Smooth muscle cell of the umbilical artery (primary cell): Measurements from ENCODE around the gene FLYWCH2. TPM values are rescaled to one million over a fixed set of nuclear protein-coding genes. Genes with fewer than 3 reads are reported as not detected.

ENCODE experiments used
- total RNA-seq: library from RNA; depleted of rRNA; stranded (reverse); fragments of >200 nt; gene quantifications from 2 replicates; pipeline ENCODE4 v1.2.3, GENCODE V29; 2014

FLYWCH2 gene
- 37.6 and 59.4 TPM in 2 replicates for total RNA-seq

DNA sequence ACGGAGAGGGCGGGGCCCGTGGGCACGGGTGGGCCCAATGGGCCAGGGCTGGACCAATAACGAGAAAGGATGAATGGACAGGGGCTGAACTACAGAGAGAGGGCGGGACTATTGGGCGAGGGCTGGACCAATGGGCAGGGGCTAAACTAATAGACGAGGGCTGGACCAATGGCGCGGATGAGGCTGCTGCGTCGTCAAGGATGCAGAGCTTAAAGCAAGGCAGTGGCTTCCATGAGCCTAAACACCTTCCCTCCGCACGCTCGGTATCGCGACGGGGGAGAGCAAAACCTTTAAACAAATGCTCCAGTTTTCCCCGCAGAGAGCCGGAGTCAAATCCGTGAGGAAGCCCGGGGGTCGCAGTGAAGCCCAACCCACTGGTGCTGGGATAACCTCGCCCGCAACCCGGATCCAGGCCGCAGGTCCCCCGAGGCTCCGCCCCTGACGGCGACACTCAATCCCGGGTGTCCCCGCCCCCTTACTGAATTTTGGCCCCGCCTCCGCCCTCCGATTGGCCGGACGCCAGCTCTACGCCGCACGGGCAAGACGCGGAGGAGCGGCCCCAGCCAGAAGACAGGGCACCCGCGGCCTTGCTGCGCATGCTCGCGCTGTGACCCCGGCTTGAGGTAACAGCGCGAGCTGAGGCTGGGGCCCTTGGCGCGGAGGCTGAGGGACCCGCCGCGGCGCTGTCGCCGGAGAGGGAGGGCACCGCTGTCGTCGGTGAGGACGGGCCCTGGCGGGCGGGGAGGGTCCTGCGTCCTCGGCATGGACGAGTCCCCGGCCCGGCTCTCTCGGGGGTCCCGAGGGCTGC lies at the start of gene FLYWCH2:
Gene FLYWCH2, plus strand, starts transcription at position 566 of the 808 bp plus-strand sequence. CDS start 13,235 bp downstream, outside the sequence.

GRCh38 chr16:2857451-2858244 lies 25.4 kb upstream of the FLYWCH2 start, which contains the start of gene PRSS22:
TSS of gene PRSS22 (minus strand) at chr16:2858170. CDS start at chr16:2858104, 66 bp downstream.

GRCh38 chr16:2911638-2912329 lies 28.8 kb downstream of the FLYWCH2 start, which contains the start of gene FLYWCH1:
TSS of gene FLYWCH1 (plus strand) at chr16:2911931. CDS start at chr16:2929686, 17,755 bp downstream.

Other genes starting within 250 kb of the FLYWCH2 start
- gene KCTD5, start 200.7 kb upstream of the FLYWCH2 start, total RNA-seq = 20.2 and 34.1 TPM in 2 replicates
- 0.30 and 0.42 TPM in 2 replicates for gene PRSS27, start 163.0 kb upstream of the FLYWCH2 start, total RNA-seq
- 48.4 and 103 TPM in 2 replicates for gene SRRM2, start 130.6 kb upstream of the FLYWCH2 start, total RNA-seq
- 124 and 257 TPM in 2 replicates for gene ELOB, start 105.9 kb upstream of the FLYWCH2 start, total RNA-seq
- gene PRSS33, start 95.7 kb upstream of the FLYWCH2 start, total RNA-seq = not detected in 2 replicates
- not detected in 2 replicates for gene PRSS41, start 84.7 kb upstream of the FLYWCH2 start, total RNA-seq
- gene PRSS21, start 66.0 kb upstream of the FLYWCH2 start, total RNA-seq = not detected in 2 replicates
- gene ZG16B, start 52.9 kb upstream of the FLYWCH2 start, total RNA-seq = not detected in 2 replicates
- not detected in 2 replicates for gene PRSS22, start 25.0 kb upstream of the FLYWCH2 start, total RNA-seq
- 44.8 and 58.7 TPM in 2 replicates for gene FLYWCH1, start 28.7 kb downstream of the FLYWCH2 start, total RNA-seq
- not detected in 2 replicates for gene KREMEN2, start 81.1 kb downstream of the FLYWCH2 start, total RNA-seq
- gene PAQR4, start 86.1 kb downstream of the FLYWCH2 start, total RNA-seq = 0.89 and 4.6 TPM in 2 replicates
- 0.59 and 4.2 TPM in 2 replicates for gene PKMYT1, start 97.2 kb downstream of the FLYWCH2 start, total RNA-seq
- not detected in 2 replicates for gene CLDN9, start 129.7 kb downstream of the FLYWCH2 start, total RNA-seq
- gene CLDN6, start 135.0 kb downstream of the FLYWCH2 start, total RNA-seq = 0.30 TPM in 1 of 2 replicates, not detected in the other
- gene TNFRSF12A, start 137.2 kb downstream of the FLYWCH2 start, total RNA-seq = 267 and 333 TPM in 2 replicates
- gene HCFC1R1, start 140.7 kb downstream of the FLYWCH2 start, total RNA-seq = 7.8 and 11.3 TPM in 2 replicates
- 13.2 and 15.4 TPM in 2 replicates for gene THOC6, start 140.8 kb downstream of the FLYWCH2 start, total RNA-seq
- gene BICDL2, start 153.7 kb downstream of the FLYWCH2 start, total RNA-seq = 0.28 and 0.59 TPM in 2 replicates
- not detected in 2 replicates for gene MMP25, start 163.3 kb downstream of the FLYWCH2 start, total RNA-seq
- 12.5 and 23.7 TPM in 2 replicates for gene IL32, start 182.4 kb downstream of the FLYWCH2 start, total RNA-seq
- gene ZSCAN10, start 216.1 kb downstream of the FLYWCH2 start, total RNA-seq = not detected in 2 replicates
- gene ZNF205, start 229.4 kb downstream of the FLYWCH2 start, total RNA-seq = 12.2 and 14.9 TPM in 2 replicates